HUES64 (cell line): Measurements from ENCODE around the gene KCNG2. TPM values are rescaled to one million over a fixed set of nuclear protein-coding genes. Genes with fewer than 3 reads are reported as not detected.
"Not testable (repeated sequence)": the region's sequence is repeated elsewhere in the genome, so short reads cannot be mapped to it uniquely, and the experiment has no call there.

Experiments
- H3K27ac ChIP-seq: 2 replicates; pipeline ENCODE4 v1.7.0; 2013; ENCODE audit warnings: low read depth, low read length, inconsistent platforms
- H3K27me3 ChIP-seq: 2 replicates; pipeline ENCODE4 v1.6.1; 2013; ENCODE audit warnings: mild to moderate bottlenecking, low read length; ENCODE audit not compliant: insufficient read depth
- H3K36me3 ChIP-seq: 2 replicates; pipeline ENCODE4 v1.6.1; 2013; ENCODE audit warnings: mild to moderate bottlenecking, low read length; ENCODE audit not compliant: insufficient read depth
- H3K4me1 ChIP-seq: 2 replicates; pipeline ENCODE4 v1.6.1; 2013; ENCODE audit warnings: mild to moderate bottlenecking, low read length, moderate library complexity; ENCODE audit not compliant: insufficient read depth
- H3K4me3 ChIP-seq: 2 replicates; pipeline ENCODE4 v1.5.1; 2013; ENCODE audit warnings: mild to moderate bottlenecking, low read length, moderate library complexity
- H3K9ac ChIP-seq: 2 replicates; pipeline ENCODE4 v1.6.1; 2013; ENCODE audit warnings: mild to moderate bottlenecking, low read depth, low read length
- H3K9me3 ChIP-seq: 2 replicates; pipeline ENCODE4 v1.6.1; 2013; ENCODE audit warnings: low read depth, low read length; ENCODE audit not compliant: insufficient read depth
- WGBS: fragments of 150-250, 120-280 bp; methylation state at CpG from one replicate; pipeline ENCODE4 v1.1.7; 2013; ENCODE audit warnings: missing lambda C conversion rate; 5-methylcytosine and 5-hydroxymethylcytosine counted together
- polyA plus RNA-seq, 2 experiments: library from polyadenylated mRNA; stranded (reverse); fragments of 50-300 nt; gene quantifications; one replicate each; pipeline ENCODE4 v1.2.3, GENCODE V29; 2013

KCNG2 gene, protein sequence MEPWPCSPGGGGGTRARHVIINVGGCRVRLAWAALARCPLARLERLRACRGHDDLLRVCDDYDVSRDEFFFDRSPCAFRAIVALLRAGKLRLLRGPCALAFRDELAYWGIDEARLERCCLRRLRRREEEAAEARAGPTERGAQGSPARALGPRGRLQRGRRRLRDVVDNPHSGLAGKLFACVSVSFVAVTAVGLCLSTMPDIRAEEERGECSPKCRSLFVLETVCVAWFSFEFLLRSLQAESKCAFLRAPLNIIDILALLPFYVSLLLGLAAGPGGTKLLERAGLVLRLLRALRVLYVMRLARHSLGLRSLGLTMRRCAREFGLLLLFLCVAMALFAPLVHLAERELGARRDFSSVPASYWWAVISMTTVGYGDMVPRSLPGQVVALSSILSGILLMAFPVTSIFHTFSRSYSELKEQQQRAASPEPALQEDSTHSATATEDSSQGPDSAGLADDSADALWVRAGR
- polyA plus RNA-seq (2013, experiment 1 of 2): not detected
- not detected for polyA plus RNA-seq (2013, experiment 2 of 2)

DNA sequence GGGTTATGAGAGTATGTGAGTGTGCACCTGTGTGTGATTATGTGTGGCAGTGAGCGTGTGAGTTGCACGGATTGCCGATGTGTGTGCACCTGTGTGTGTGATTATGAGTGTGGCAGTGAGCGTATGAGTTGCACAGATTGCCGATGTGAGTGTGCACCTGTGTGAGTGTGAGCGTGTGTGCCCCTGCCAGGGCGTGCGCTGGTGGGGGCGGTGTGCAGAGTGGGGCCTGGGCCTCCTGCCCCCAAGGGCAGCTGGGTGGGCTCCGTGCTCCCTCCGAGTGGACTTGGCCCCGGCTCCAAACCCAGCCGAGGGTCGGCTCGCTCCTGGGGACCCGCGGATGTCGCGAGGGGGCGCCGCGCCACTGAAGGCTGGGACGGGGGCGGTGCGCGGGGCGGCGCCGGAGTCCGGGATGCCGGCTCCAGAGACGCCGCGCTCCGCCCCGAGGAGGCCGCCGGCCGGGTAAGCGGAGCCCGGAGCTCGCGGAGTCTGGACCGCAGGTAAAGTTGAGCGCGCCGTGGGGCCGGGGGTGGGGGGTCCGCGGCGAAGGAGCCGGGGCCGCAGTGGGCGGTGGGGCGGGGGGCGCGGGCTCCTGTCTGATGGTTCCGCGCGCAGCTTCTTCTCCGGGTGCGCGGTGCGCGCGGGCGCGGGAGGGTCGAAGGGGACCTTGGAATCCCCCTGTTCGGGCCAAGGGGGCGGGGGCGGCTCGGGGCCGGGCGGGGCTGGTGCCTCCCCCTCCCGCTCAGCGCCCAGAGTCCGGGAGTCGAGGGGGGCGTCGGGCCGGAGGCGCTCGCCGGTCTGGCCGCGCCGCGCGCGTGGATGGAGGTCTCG, at the start of gene KCNG2:
Gene KCNG2, plus strand, starts transcription at position 421 of the 828 bp plus-strand sequence. CDS start 65,730 bp downstream, outside the sequence.
- Histone ChIP-seq H3K4me3 (peak within 1 kb of the TSS; percentile 54), H3K4me1 (no peaks in the 10 kb centered on the region), H3K27me3 (peaks cover 57% of the 10 kb centered on the region), H3K27ac (no peak within 1 kb of the TSS), H3K36me3 (no peaks in the 10 kb centered on the region), H3K9ac (peak within 1 kb of the TSS; percentile 44; the same call in 1 of the 2 replicates), H3K9me3 (no peaks in the 10 kb centered on the region)
- 7% methylated on average over 92 of the region's 92 CpGs for WGBS

DNA sequence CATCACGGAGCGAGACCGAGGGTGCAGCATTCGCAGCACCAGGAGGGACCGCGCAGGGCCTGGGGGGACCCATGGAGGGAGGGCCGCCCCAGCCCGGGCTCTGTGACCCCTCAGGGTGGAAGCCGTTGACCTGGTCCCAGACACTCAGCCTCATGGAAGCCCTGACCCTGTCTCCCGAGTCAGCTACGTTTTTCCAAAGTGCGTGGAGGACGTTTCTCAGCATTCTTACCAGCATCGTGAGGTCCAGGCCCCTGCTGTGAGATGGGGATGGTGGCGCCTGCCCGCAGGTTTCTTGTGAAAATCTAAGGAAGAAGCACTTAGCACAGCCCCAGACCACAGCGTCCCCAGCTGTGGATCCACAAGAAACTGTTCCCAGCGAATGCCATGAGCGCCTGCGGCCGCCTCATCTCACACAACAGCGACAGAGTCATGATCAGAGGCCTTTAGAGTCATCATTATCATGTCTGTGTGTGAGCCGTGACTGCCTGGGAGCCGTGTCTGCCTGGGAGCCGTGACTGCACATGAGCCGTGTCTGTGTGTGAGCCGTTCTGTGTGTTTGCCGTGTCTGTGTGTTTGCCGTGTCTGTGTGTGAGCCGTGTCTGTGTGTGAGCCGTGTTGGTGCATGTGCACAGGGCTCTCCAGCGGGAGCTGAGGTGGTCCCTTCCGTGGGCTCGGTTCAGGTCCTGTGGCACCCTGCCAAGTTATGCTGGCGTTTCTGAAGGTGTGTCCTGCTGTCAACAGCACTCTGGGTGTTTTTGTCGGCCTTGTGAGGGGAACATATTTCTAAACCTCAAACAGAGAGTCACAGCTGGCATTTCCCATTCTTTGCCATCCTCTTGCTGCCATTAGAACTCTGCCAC, 49.2 kb upstream of the KCNG2 start:
- H3K4me1 ChIP-seq: no peaks in the 10 kb centered on the region
- peaks cover 8% of the 10 kb centered on the region for H3K36me3 ChIP-seq
- no peak overlapping the region for H3K4me3 ChIP-seq
- no peak overlapping the region for H3K27ac ChIP-seq
- no peaks in the 10 kb centered on the region for H3K27me3 ChIP-seq
- 90% methylated on average over 36 of the region's 36 CpGs for WGBS
- no peak overlapping the region for H3K9ac ChIP-seq
- H3K9me3 ChIP-seq: no peaks in the 10 kb centered on the region

DNA sequence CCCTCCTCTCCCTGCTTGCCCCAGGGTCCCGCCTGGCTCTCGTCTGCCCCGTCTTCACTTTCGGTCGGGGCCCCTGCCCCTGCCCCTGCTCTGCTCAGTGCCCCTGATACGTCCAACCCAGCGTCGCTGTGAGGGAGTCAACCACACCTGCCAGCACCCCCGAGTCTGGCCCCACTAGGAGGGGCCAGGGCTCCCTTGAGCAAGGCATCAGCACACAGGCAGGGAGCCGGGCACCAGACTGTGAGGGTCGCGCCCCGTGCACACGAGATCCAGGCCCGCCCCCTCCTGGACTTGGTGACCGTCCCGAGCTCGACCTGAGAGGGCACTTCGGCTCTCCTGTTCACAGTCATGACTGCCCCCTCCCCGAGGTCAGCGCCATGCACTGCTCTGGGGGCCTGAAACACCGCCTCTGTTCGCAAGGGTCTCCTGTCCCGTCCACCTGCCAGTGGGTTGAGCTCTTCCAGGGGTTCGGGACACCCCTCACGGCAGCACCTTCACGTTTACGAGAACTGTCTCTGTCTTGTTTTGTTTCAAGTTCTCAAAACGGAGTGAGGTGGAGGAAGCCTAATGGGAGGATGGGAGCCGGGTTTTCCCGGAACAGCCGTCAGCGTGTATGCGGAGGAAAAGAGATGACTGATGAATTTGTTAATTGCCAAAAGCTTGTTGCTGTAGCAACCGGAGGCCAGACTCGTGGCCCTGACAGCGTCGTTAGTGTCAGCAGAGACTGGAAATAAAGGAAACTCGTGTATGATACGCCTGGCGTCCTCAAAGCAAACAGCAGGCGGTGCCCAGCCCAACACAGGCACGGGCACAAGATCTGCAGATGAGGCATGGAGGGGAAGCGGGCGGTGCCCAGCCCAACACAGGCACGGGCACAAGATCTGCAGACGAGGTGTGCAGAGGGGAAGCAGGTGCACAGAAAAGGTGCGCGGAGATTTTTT, 48.2 kb upstream of the KCNG2 start:
- WGBS: 93% methylated on average over 49 of the region's 49 CpGs

DNA sequence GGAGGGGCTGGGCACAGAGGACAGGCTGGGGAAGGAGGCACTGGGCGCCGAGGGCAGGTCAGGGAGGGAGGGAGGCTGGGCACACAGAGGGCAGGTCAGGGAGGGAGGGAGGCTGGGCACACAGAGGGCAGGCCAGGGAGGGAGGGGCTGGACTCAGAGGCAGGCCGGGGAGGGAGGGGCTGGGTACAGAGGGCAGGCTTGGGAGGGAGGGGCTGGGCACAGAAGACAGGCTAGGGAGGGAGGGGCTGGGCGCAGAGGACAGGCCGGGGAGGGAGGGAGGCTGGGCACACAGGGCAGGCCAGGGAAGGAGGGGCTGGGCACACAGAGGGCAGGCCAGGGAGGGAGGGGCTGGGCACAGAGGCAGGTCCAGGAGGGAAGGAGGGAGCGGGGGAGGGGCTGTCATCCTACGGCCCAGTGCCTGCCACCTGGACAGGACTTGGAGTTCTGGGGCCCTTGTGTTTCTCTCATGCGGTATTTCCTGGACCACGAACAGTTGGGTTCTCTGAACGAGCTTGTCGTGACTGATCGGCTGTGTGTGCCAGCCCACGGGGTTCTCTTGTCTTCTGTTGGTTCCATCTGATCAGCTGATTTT, 46.7 kb upstream of the KCNG2 start:
- Histone ChIP-seq H3K4me1 (no peaks in the 10 kb centered on the region), H3K9me3 (no peaks in the 10 kb centered on the region), H3K27me3 (no peaks in the 10 kb centered on the region), H3K36me3 (peaks cover 20% of the 10 kb centered on the region), H3K9ac (no peak overlapping the region), H3K4me3 (no peak overlapping the region), H3K27ac (no peak overlapping the region)
- 92% methylated on average over 13 of the region's 13 CpGs for WGBS

More for the DNA sequence above, 48.2 kb upstream of the KCNG2 start:
- Histone ChIP-seq H3K4me1 (no peaks in the 10 kb centered on the region), H3K4me3 (no peak overlapping the region), H3K9ac (no peak overlapping the region), H3K9me3 (no peaks in the 10 kb centered on the region), H3K36me3 (peaks cover 14% of the 10 kb centered on the region), H3K27me3 (no peaks in the 10 kb centered on the region), H3K27ac (no peak overlapping the region)

DNA sequence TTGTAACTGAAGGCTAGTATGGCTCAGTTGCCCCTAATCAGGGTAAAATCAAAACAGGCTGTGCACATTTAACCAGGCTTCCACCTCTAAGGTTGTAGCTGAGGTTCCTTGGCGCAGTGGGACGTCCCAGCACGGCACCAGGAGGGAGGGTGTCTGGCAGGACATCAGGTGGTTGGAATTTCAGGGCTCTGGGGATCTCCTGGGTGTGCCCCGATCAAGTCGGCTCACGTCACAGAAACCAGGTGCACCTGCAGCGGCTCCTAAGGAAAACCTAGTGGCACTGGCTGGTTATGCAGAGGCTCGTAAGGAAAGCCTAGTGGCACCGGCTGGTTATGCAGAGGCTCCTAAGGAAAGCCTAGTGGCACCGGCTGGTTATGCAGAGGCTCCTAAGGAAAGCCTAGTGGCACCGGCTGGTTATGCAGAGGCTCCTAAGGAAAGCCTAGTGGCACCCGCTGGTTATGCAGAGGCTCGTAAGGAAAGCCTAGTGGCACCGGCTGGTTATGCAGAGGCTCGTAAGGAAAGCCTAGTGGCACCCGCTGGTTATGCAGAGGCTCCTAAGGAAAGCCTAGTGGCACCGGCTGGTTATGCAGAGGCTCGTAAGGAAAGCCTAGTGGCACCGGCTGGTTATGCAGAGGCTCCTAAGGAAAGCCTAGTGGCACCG, 45.7 kb upstream of the KCNG2 start:
- 95% methylated on average over 16 of the region's 20 CpGs for WGBS
- H3K4me1 ChIP-seq: not testable (repeated sequence)

DNA sequence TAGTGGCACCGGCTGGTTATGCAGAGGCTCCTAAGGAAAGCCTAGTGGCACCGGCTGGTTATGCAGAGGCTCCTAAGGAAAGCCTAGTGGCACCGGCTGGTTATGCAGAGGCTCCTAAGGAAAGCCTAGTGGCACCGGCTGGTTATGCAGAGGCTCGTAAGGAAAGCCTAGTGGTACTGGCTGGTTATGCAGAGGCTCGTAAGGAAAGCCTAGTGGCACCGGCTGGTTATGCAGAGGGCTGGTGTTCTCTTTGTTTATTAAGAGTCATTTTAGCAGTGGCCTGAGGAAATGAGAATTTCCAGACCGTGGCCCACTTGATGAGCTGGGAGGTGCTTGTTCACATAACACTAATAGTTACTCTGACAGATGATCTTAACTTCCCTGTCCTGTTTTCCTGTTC, 44.8 kb upstream of the KCNG2 start:
- 96% methylated on average over 6 of the region's 8 CpGs for WGBS
- not testable (repeated sequence) for H3K27me3 ChIP-seq, H3K4me1 ChIP-seq

More for the DNA sequence above, 45.7 kb upstream of the KCNG2 start:
- not testable (repeated sequence) for H3K4me3 ChIP-seq, H3K27ac ChIP-seq, H3K27me3 ChIP-seq, H3K9ac ChIP-seq, H3K9me3 ChIP-seq
- peaks cover 20% of the 10 kb centered on the region for H3K36me3 ChIP-seq

DNA sequence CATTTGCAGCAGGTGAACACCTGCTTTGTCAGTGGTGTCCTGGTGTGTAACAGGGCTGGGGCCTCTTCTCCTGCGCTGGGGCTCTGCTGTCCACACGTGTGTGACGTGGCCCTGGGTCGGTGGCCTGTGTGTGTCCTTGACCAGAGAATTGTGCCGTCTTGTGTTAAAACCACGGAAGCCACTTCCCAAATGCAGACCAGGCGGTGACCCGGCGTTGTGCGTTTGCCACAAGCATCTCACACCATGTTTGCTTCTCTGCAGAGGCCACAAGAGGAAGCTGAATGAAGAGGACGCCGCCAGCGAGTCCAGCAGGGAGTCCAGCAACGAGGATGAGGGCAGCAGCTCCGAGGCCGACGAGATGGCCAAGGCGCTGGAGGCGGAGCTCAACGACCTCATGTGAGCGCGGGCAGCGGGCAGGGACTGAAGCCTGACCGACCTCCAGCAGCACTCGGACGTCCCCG, 44.3 kb upstream of the KCNG2 start:
- no peak overlapping the region for H3K4me3 ChIP-seq
- H3K9me3 ChIP-seq: no peaks in the 10 kb centered on the region
- H3K27ac ChIP-seq: no peak overlapping the region
- H3K27me3 ChIP-seq: no peaks in the 10 kb centered on the region
- no peak overlapping the region for H3K9ac ChIP-seq
- H3K4me1 ChIP-seq: no peaks in the 10 kb centered on the region
- peaks cover 20% of the 10 kb centered on the region for H3K36me3 ChIP-seq
- 93% methylated on average over 27 of the region's 27 CpGs for WGBS

More for the DNA sequence above, 44.8 kb upstream of the KCNG2 start:
- H3K36me3 ChIP-seq: peaks cover 20% of the 10 kb centered on the region
- not testable (repeated sequence) for H3K9ac ChIP-seq, H3K27ac ChIP-seq, H3K9me3 ChIP-seq, H3K4me3 ChIP-seq

DNA sequence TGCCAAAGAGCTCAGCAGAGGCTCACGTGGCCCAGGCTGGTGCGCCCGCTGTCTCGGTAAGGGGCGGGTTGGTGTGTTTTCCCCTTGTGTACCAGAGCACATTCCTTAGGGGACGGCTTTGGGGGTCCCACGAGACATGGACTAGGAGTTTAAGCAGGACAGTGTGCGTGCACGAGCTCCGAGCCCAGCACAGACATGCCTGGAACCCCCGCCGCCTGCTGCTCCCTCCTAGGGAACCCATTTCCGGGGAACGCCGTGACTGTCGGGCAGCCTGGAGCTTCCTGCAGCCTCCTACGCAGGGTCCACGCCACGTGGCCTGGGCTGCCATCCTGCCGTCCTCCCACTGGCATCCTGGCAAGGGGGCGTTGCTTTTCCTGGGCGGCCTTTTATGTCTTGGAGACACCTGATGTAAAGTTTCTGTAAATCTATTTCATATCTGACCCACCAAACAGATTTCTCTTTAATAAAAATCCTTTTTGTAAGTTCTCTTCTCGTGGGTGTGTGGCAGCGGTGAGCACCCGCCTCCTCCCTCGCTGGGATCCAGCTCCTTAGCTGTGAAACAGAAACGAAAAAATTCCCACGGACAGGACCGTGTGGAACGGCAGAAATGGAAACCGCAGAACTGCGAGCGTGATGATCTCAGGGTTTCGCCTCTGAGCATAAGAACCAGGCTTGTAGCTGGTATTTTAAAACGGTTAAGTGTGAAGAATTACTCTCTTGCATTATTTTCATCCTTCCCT, 43.5 kb upstream of the KCNG2 start:
- Histone ChIP-seq H3K9me3 (no peaks in the 10 kb centered on the region), H3K9ac (no peak overlapping the region), H3K27me3 (no peaks in the 10 kb centered on the region), H3K4me1 (no peaks in the 10 kb centered on the region), H3K4me3 (no peak overlapping the region), H3K36me3 (peaks cover 20% of the 10 kb centered on the region), H3K27ac (no peak overlapping the region)
- 95% methylated on average over 35 of the region's 35 CpGs for WGBS

DNA sequence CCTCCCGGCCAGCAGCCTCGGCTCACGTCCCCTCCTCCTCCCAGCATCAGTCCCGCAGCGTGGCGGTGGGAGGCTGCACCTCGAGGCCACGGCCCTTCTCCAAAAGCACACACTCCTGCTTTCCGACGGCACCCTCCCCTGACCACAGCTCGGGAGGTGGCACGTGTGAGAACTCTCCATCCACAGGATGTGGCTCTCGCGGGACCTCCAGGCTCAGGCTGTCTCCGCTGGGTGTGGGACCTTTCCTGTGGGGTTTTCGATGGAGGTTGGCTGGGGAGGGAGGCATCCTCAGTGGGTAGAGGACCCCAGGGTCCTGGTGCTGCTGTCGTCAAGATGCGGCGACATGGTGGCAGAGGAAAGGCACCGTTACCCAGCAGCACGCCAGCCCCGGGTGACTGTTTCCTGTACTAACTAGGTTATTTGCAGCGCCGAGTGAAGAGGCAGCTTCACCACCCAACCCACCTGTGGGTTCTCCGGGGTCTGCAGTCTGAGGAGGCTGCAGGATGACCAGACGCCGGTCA, 42.8 kb upstream of the KCNG2 start:
- Histone ChIP-seq H3K4me3 (no peak overlapping the region), H3K4me1 (no peaks in the 10 kb centered on the region), H3K9ac (no peak overlapping the region), H3K9me3 (no peaks in the 10 kb centered on the region), H3K27ac (no peak overlapping the region), H3K36me3 (peaks cover 20% of the 10 kb centered on the region), H3K27me3 (no peaks in the 10 kb centered on the region)
- WGBS: 96% methylated on average over 27 of the region's 27 CpGs
